Stimulated activated CD4-positive, alpha-beta T cell treated with anti-CD3 and anti-CD28 coated beads, Interleukin-1b, Interleukin-23, amount 100 ng/mL, for 1 hour (primary cell): ENCODE results near the gene CNTROB.

Experiments used
- DNase-seq, 2 donors: peaks; one replicate each; pipeline ENCODE4 v3.0.0-alpha.2; 2020; ENCODE audit warnings: low read depth in 2 of 2

CNTROB gene

GRCh38 chr17:7903154-7904103 is 28.6 kb upstream of the CNTROB start:
- no peak for DNase-seq

DNA sequence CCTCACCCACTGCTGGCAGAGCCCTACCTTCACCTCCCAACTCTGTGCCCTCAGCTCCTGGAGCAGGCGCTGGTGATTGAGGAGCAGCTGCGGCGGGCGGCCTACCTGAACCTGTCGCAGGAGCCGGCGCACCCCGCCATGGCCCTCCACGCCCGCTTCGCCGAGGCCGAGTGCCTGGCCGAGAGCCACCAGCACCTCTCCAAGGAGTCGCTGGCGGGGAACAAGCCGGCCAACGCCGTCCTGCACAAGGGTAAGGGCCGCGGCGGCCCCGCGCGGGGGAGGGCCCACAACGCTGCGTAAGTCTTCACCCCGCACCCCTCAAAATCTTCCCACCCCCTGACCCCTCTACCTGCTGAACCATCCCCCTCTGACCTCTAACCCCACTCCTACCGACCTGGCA is 22.9 kb upstream of the CNTROB start:
- no peak for DNase-seq

GRCh38 chr17:7910281-7910680 is 21.7 kb upstream of the CNTROB start:
- no peak for DNase-seq

GRCh38 chr17:7910711-7911110 is 21.3 kb upstream of the CNTROB start:
- DNase-seq, result no peak

DNA sequence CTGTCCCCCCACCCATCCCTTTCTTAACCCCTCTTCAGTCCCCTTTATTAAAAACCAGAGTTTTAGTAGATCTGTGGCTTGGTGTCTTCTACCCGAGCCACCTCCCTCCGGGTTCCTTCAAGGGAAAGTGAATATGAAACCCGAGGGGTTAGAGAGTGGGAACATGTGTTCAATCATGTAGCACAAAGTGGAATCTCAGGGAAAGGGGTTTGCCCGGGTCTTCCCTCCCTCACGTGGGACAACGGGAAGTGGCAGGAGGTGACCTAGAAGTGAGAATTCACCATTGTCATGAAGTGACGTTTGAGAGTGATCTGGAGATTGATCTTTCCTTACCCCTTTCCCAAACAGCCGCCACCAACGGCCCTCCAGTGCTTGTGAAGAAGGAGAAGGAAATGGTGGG is 20.9 kb upstream of the CNTROB start:
- DNase-seq, result no peak

GRCh38 chr17:7912927-7913524 is 19.0 kb upstream of the CNTROB start:
- no peak for DNase-seq

- DNase-seq, result no peak
Measured at GRCh38 chr17:7915179-7915610, 16.8 kb upstream of the CNTROB start.

GRCh38 chr17:7915611-7916384 is 16.2 kb upstream of the CNTROB start, which contains the start of gene RNF227:
Gene RNF227 (minus strand): TSS chr17:7916289. CDS start chr17:7916195, 94 bp downstream.
- peak; percentile 39 to 65 for DNase-seq

DNA sequence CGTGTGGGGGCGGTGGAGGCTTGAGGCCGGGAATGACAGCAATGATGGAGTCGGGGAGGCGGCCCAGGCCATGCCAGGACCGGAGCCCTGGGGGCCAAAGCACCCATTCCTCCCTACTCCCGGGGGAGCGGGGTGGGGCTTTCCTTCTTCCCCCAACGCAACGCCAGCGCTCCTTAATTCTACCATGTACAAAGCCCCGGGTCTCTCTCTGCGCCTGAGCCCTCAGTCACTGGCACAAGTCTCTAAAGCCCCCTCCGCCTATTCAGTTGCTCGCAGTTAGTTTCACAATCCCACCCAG is 15.7 kb upstream of the CNTROB start:
- no peak for DNase-seq

DNA sequence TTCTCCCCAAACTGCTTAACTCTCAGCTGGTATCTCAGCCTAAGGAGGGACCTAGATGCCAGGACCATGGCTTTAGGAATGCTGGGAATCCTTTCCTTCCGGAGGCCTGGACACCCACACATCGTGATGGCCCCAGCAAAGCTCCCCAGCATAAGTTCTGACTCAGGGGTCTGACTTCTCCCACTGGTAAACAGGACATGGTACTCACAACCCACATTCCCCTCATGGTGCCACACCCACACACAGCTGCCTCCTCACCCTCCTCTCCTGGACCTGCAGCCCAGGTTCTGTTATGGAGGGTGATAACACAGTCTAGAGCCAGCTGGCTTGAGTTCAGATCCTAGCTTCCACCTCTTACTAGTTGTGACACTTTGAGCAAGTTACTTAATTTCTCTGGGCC is 15.2 kb upstream of the CNTROB start:
- no peak for DNase-seq

GRCh38 chr17:7922269-7922844 is 9.6 kb upstream of the CNTROB start:
- DNase-seq, result no peak

DNA sequence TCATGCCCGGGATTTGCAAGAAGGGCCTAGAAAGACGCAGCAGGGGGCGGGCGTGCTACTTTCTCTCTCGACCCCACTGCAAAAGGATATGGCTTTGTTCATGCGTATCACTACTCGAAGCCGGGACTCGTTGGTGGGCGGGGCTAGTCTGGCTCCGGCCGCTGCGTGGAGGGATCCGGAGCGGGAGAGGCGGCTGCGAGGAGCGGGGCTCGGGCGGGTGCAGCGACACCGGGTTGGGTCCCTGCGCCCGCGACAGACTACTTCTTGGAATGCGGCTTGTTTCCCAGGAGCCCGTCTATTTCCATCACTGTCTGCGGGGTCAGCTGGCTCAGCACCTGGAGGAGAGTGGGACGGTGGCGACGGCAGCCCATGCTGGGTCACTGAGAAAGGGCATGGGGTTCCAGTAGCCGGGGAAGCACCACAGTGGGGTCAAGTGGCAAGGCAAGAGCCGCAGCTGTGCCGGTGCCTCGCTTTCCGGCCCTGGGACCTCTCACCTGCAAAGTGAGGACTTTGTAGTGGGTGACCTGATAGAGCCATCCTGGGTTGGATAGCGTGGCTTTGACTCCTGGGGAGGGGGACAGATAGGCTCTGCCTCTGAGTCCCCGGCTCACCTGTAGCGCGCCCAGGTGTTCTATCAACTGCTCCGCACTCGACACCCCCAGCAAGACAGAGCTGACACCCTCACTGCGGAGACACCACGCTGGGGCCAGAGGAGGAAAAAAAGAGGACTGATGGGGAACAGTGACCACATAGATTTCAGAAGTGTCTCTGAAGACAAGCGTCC is 9.0 kb upstream of the CNTROB start:
- peak; percentile 60 to 66 for DNase-seq

DNA sequence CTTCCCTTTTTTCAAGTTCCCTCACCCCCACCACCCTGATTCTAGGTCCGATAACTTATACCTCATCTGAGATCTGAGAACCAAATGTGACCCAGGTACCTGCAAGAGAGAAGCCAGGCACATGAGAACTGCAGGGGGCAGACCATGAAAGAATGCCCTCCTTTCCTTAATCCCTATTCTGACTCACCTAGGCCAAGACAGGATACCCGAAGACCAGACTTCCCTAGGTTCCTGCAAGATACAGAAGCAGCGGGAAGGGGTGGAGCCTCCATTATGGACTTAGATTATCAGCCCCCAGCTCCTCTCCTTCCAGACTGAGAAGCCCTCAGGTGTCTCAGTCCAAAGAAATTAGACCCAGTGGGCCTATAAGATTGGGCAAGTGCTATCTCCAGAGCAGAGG is 4.4 kb upstream of the CNTROB start:
- DNase-seq, result no peak

DNA sequence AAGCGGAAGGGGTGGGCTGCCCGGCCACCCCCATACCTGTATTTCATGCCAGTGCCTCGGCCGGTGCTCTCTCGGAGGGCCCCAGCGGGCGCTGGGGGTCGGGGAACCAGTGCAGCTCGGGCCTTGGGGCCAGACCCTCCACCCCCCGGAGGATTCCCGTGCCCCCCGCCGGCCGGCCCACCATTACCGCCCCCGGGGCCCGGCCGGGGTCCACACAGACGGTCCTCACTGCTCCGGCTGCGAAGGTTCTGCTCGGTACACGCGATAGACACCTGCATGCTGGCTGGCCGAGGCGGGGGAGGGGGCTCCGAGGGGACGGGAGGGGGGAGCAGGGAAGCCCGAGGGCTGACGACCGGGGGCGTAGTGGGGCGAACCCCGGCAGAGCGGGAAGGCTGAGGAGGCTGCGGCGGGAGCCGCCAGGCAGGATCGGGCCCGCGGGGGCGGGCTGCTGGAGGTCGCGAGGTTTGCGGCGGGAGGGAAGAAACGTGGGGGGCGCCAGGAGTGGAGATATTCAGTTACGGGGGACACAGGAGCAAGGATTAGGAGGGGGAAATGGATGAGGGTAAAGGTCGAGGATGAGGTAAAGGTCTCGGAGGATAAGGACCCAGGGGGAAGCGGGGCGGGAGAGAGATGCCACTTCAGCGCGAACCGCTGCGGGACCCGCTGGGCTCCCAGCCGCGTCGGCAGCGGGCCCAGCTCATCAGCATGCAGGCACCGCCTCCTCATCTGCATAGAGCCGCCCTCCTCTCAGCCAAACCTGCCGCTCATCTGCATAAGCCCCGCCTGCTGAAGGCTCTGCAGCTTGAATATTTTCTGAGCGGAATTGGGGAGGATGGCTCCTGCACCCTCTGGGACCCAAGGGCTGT is 2.6 kb upstream of the CNTROB start, which contains the start of gene KCNAB3:
TSS of gene KCNAB3 (minus strand) at position 699 of the 866 bp plus-strand sequence. CDS start at position 278, 421 bp downstream.
- DNase-seq, result no peak

GRCh38 chr17:7930841-7931631 is 970 bp upstream of the CNTROB start:
- DNase-seq, result no peak

GRCh38 chr17:7932483-7932891 is 481 bp downstream of the CNTROB start:
- no peak for DNase-seq

- DNase-seq, result no peak
Measured at GRCh38 chr17:7932949-7933348, 943 bp downstream of the CNTROB start.

DNA sequence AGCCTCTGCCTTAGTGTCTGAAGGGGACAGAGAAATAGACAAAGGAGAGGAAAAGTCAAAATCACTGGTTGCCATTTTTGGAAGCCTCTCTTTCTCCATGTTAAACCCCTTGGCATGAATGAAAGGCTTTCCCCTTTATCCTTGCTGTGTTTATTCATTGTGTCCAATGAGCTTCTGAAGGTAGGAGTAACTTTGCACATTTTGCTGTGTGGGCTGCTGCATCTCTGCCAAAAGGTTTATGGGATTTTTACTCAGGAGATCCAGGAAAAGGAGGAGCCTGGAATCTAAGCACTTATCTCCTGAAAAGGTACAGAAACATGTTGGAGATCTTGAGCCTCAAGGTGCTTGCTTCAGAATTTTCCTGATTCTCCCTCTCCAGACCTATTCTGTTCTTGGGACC is 3.9 kb downstream of the CNTROB start:
- DNase-seq, result no peak

- DNase-seq, result no peak
Measured at GRCh38 chr17:7940034-7940433, 8.0 kb downstream of the CNTROB start.
